Measurements from ENCODE around the gene SYNE3. TPM values are rescaled to one million over a fixed set of nuclear protein-coding genes. Genes with fewer than 3 reads are reported as not detected.

The SYNE3 gene
- total and polyA plus RNA-seq, 10 of the 15 experiments (the other 5 are each of a cell fraction or from before 2014, with no cell fraction given) = 1.4 to 44.1 (median 13.4) TPM

DNA sequence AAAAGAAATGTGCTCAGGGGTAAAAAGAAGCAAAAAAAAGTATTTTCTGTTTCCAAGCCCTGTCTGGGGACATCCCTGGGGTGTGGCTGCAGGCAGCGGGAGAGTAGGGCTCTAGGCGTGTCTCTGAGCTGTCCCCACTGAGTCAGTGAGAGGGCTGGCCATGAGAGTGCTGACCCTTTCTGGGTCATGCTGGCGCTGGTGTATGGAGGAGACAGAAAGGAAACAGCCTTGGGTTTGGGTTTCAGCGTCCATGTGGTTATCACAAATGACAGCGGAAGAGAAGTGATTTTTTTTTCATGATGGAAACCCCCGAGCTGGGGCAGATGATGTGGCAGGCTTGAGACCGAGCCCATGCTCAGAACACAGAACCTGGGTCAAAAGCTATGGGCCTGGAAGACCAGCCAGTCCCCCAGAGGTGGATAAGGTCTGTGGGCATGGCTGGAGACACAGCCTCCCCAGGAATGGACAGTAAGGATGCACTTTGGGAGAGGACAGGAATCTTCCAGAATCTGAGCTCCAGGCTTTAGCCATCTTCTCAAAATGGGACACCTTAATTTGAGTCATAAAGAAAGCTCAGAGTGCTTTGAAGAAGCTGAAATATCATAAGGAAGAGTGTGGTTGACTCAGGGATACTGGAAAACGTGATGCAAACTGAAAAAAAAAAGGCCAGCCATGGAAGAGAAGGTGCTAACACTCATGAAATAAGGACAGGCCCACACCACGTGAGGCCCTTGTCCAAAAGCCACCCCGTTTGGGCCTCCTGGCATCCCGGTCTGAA is 36.2 kb downstream of the SYNE3 start (continued):
- TF ChIP-seq ATF7 (IDR thresholded peaks at IDR 0.05; ENCODE audit: low read depth) (peak; percentile 41), TCF12 (IDR thresholded peaks at IDR 0.05; ENCODE audit: low read depth, low read length) (no peak), TCF7 (IDR thresholded peaks at IDR 0.05; ENCODE audit: borderline replicate concordance) (no peak; the same call in 1 of the 2 replicates), MYC (IDR thresholded peaks at IDR 0.05; ENCODE audit: insufficient read depth, insufficient read length, insufficient replicate concordance, low read length, severe bottlenecking) (no peak), POU2F2 (IDR thresholded peaks at IDR 0.05; ENCODE audit: borderline replicate concordance, low read depth, low read length) (no peak), FOXK2 (IDR thresholded peaks at IDR 0.05) (no peak), STAT3 (IDR thresholded peaks at IDR 0.05; ENCODE audit: low read depth, low read length) (no peak), ASH2L (IDR thresholded peaks at IDR 0.05; ENCODE audit: borderline replicate concordance, low read depth) (no peak), SIN3A (IDR thresholded peaks at IDR 0.05; ENCODE audit: low read depth, low read length) (no peak), CBX3 (IDR thresholded peaks at IDR 0.05; ENCODE audit: borderline replicate concordance, low read depth) (no peak), ZNF24 (IDR thresholded peaks at IDR 0.05) (no peak), POLR2AphosphoS2 (IDR thresholded peaks at IDR 0.05; ENCODE audit: low read depth, low read length) (no peak), SPI1 (IDR thresholded peaks at IDR 0.05; ENCODE audit: borderline replicate concordance, insufficient read depth, low read depth, low read length) (peak; percentile 20; the same call in 1 of the 2 replicates), ZNF592 (IDR thresholded peaks at IDR 0.05) (peak; percentile 69; the same call in 1 of the 2 replicates)
- TF ChIP-seq, protein P1, sequence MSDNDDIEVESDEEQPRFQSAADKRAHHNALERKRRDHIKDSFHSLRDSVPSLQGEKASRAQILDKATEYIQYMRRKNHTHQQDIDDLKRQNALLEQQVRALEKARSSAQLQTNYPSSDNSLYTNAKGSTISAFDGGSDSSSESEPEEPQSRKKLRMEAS (IDR thresholded peaks at IDR 0.05; ENCODE audit: low read depth, low read length) = peak; percentile 45; the same call in 1 of the 2 replicates
- TF ChIP-seq, protein P2, sequence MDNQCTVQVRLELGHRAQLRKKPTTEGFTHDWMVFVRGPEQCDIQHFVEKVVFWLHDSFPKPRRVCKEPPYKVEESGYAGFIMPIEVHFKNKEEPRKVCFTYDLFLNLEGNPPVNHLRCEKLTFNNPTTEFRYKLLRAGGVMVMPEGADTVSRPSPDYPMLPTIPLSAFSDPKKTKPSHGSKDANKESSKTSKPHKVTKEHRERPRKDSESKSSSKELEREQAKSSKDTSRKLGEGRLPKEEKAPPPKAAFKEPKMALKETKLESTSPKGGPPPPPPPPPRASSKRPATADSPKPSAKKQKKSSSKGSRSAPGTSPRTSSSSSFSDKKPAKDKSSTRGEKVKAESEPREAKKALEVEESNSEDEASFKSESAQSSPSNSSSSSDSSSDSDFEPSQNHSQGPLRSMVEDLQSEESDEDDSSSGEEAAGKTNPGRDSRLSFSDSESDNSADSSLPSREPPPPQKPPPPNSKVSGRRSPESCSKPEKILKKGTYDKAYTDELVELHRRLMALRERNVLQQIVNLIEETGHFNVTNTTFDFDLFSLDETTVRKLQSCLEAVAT (IDR thresholded peaks at IDR 0.05) = no peak
- TF ChIP-seq, protein P3, sequence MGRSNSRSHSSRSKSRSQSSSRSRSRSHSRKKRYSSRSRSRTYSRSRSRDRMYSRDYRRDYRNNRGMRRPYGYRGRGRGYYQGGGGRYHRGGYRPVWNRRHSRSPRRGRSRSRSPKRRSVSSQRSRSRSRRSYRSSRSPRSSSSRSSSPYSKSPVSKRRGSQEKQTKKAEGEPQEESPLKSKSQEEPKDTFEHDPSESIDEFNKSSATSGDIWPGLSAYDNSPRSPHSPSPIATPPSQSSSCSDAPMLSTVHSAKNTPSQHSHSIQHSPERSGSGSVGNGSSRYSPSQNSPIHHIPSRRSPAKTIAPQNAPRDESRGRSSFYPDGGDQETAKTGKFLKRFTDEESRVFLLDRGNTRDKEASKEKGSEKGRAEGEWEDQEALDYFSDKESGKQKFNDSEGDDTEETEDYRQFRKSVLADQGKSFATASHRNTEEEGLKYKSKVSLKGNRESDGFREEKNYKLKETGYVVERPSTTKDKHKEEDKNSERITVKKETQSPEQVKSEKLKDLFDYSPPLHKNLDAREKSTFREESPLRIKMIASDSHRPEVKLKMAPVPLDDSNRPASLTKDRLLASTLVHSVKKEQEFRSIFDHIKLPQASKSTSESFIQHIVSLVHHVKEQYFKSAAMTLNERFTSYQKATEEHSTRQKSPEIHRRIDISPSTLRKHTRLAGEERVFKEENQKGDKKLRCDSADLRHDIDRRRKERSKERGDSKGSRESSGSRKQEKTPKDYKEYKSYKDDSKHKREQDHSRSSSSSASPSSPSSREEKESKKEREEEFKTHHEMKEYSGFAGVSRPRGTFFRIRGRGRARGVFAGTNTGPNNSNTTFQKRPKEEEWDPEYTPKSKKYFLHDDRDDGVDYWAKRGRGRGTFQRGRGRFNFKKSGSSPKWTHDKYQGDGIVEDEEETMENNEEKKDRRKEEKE (IDR thresholded peaks at IDR 0.05) = no peak
- TF ChIP-seq, protein P4, sequence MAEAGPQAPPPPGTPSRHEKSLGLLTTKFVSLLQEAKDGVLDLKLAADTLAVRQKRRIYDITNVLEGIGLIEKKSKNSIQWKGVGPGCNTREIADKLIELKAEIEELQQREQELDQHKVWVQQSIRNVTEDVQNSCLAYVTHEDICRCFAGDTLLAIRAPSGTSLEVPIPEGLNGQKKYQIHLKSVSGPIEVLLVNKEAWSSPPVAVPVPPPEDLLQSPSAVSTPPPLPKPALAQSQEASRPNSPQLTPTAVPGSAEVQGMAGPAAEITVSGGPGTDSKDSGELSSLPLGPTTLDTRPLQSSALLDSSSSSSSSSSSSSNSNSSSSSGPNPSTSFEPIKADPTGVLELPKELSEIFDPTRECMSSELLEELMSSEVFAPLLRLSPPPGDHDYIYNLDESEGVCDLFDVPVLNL (IDR thresholded peaks at IDR 0.05; ENCODE audit: low read depth, low read length) = no peak

Measured in GM12878 (cell line).